K562 (cell line): ENCODE data around the gene NR1D2. TPM values are rescaled to one million over a fixed set of nuclear protein-coding genes. Genes with fewer than 3 reads are reported as not detected.

Experiments
- BRF2 ChIP-seq: IDR thresholded peaks from 3 replicates; pipeline ENCODE4 v1.6.1; 2011; ENCODE audit warnings: borderline replicate concordance, mild to moderate bottlenecking; ENCODE audit not compliant: insufficient read length, insufficient read depth
- GATA2 ChIP-seq: sonication (generic); formaldehyde crosslinking; IDR thresholded peaks from 2 replicates; pipeline ENCODE4 v1.4.0; 2020; ENCODE audit warnings: mild to moderate bottlenecking, missing genetic modification reagents
- GTF2A2 ChIP-seq: IDR thresholded peaks from 2 replicates; pipeline ENCODE4 v1.6.1; 2016; ENCODE audit warnings: mild to moderate bottlenecking, missing genetic modification characterization, missing compliant biosample characterization
- HCFC1 ChIP-seq: IDR thresholded peaks from 2 replicates; pipeline ENCODE4 v1.6.1; 2012; ENCODE audit warnings: low read depth, low read length, improper control_type of control experiment
- HSF4 ChIP-seq: fragments of 250-450 bp; sonication (Bioruptor Pico); IDR thresholded peaks from 2 replicates; pipeline ENCODE4 v2.1.2; 2022; ENCODE audit warnings: mild to moderate bottlenecking, moderate library complexity, borderline replicate concordance
- L3MBTL2 ChIP-seq: fragments of 450-650 bp; IDR thresholded peaks from 2 replicates; pipeline ENCODE4 v1.6.1; 2016; ENCODE audit warnings: mild to moderate bottlenecking, moderate library complexity
- MAFF ChIP-seq: IDR thresholded peaks from 2 replicates; pipeline ENCODE4 v1.6.1; 2012; ENCODE audit warnings: low read length, improper control_type of control experiment
- MCM2 ChIP-seq: fragments of 450-650 bp; IDR thresholded peaks from 2 replicates; pipeline ENCODE4 v1.6.1; 2017; ENCODE audit warnings: low read depth, mild to moderate bottlenecking
- SLC30A9 ChIP-seq: fragments of 250-450 bp; sonication (Bioruptor Pico); IDR thresholded peaks from 2 replicates; pipeline ENCODE4 v1.8.0; 2022; ENCODE audit warnings: mild to moderate bottlenecking, moderate library complexity
- TAL1 ChIP-seq: fragments of 450-650 bp; IDR thresholded peaks from 2 replicates; pipeline ENCODE4 v1.6.1; 2016; ENCODE audit warnings: mild to moderate bottlenecking
- TRIM25 ChIP-seq: fragments of 450-650 bp; IDR thresholded peaks from 2 replicates; pipeline ENCODE4 v1.7.0; 2016; ENCODE audit warnings: borderline replicate concordance
- ZBTB9 ChIP-seq: fragments of 450-650 bp; formaldehyde crosslinking; IDR thresholded peaks from 2 replicates; pipeline ENCODE4 v1.4.0; 2020; ENCODE audit warnings: mild to moderate bottlenecking, moderate library complexity
- ZFP1 ChIP-seq: fragments of 450-650 bp; formaldehyde crosslinking; IDR thresholded peaks from 2 replicates; pipeline ENCODE4 v1.4.0; 2020; ENCODE audit warnings: mild to moderate bottlenecking, mixed read lengths
- ZNF146 ChIP-seq: IDR thresholded peaks from one replicate; pipeline ENCODE4 v1.6.1; 2018; ENCODE audit warnings: missing compliant biosample characterization; ENCODE audit not compliant: unreplicated experiment
- ZNF583 ChIP-seq: fragments of 250-450 bp; sonication (Bioruptor Pico); IDR thresholded peaks from 2 replicates; pipeline ENCODE4 v1.4.0; 2020
- polyA plus RNA-seq, 8 experiments: library from polyadenylated mRNA; depleted of rRNA in 4 of 8; stranded (reverse) in 5 of 8; unstranded in 3 of 8; fragments of >200 nt; fragmentation: Nextera tagmentation in 2 of 8; fragmentation: Illumina TruSeq in 1 of 8; extraction: Ambion mirVana in 2 of 8; extraction: Trizol in 1 of 8; gene quantifications; 2 replicates each; pipeline versions ENCODE4 v1.2.1 to v1.2.3, GENCODE V29; 2011 to 2014; ENCODE audit warnings: inconsistent platforms in 1 of 8, missing spikeins in 1 of 8
- total RNA-seq, 7 experiments: library from RNA; depleted of rRNA in 6 of 7; stranded (reverse); fragments of >200 nt in 6 of 7; fragmentation: Illumina TruSeq in 2 of 7; extraction: Trizol in 2 of 7; gene quantifications; 2 replicates each; pipeline versions ENCODE4 v1.2.1 to v1.2.3, GENCODE V29; 2011 to 2021; ENCODE audit warnings: low replicate concordance in 1 of 7
- TF ChIP-seq, protein P1 (sequence below): fragments of 250-450 bp; sonication (Bioruptor Pico); IDR thresholded peaks from 2 replicates; pipeline ENCODE4 v1.8.0; 2022; ENCODE audit warnings: inconsistent platforms
- TF ChIP-seq, protein P2 (sequence below): fragments of 200-800 bp; sonication (Bioruptor generic); IDR thresholded peaks from 2 replicates; pipeline ENCODE4 v1.6.1; 2016; ENCODE audit warnings: missing genetic modification characterization, missing compliant biosample characterization

NR1D2 gene
- total and polyA plus RNA-seq, 9 of the 15 experiments (the other 6 are each of a cell fraction or from before 2014, with no cell fraction given) = 1.2 to 5.5 (median 2.9) TPM

GRCh38 chr3:23944861-23945662 lies at the start of gene NR1D2 (continued):
- no peak for TF ChIP-seq GATA2
- no peak for TF ChIP-seq L3MBTL2
- TF ChIP-seq, protein P1, sequence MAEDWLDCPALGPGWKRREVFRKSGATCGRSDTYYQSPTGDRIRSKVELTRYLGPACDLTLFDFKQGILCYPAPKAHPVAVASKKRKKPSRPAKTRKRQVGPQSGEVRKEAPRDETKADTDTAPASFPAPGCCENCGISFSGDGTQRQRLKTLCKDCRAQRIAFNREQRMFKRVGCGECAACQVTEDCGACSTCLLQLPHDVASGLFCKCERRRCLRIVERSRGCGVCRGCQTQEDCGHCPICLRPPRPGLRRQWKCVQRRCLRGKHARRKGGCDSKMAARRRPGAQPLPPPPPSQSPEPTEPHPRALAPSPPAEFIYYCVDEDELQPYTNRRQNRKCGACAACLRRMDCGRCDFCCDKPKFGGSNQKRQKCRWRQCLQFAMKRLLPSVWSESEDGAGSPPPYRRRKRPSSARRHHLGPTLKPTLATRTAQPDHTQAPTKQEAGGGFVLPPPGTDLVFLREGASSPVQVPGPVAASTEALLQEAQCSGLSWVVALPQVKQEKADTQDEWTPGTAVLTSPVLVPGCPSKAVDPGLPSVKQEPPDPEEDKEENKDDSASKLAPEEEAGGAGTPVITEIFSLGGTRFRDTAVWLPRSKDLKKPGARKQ (CRISPR knock-in tag) = no peak
- TF ChIP-seq HSF4 (CRISPR knock-in tag) = no peak
- TF ChIP-seq ZFP1 = no peak
- TF ChIP-seq TRIM25 = peak; percentile 85; the same call in 1 of the 2 replicates
- no peak for TF ChIP-seq MCM2
- TF ChIP-seq TAL1 = no peak
- TF ChIP-seq HCFC1 = no peak; the same call in 1 of the 2 replicates
- TF ChIP-seq SLC30A9 = no peak
- TF ChIP-seq ZNF583 (CRISPR knock-in tag) = no peak
- TF ChIP-seq MAFF = no peak
- TF ChIP-seq GTF2A2 = no peak
- no peak for TF ChIP-seq ZBTB9 (CRISPR knock-in tag)
- TF ChIP-seq BRF2 = no peak
- TF ChIP-seq, protein P2, sequence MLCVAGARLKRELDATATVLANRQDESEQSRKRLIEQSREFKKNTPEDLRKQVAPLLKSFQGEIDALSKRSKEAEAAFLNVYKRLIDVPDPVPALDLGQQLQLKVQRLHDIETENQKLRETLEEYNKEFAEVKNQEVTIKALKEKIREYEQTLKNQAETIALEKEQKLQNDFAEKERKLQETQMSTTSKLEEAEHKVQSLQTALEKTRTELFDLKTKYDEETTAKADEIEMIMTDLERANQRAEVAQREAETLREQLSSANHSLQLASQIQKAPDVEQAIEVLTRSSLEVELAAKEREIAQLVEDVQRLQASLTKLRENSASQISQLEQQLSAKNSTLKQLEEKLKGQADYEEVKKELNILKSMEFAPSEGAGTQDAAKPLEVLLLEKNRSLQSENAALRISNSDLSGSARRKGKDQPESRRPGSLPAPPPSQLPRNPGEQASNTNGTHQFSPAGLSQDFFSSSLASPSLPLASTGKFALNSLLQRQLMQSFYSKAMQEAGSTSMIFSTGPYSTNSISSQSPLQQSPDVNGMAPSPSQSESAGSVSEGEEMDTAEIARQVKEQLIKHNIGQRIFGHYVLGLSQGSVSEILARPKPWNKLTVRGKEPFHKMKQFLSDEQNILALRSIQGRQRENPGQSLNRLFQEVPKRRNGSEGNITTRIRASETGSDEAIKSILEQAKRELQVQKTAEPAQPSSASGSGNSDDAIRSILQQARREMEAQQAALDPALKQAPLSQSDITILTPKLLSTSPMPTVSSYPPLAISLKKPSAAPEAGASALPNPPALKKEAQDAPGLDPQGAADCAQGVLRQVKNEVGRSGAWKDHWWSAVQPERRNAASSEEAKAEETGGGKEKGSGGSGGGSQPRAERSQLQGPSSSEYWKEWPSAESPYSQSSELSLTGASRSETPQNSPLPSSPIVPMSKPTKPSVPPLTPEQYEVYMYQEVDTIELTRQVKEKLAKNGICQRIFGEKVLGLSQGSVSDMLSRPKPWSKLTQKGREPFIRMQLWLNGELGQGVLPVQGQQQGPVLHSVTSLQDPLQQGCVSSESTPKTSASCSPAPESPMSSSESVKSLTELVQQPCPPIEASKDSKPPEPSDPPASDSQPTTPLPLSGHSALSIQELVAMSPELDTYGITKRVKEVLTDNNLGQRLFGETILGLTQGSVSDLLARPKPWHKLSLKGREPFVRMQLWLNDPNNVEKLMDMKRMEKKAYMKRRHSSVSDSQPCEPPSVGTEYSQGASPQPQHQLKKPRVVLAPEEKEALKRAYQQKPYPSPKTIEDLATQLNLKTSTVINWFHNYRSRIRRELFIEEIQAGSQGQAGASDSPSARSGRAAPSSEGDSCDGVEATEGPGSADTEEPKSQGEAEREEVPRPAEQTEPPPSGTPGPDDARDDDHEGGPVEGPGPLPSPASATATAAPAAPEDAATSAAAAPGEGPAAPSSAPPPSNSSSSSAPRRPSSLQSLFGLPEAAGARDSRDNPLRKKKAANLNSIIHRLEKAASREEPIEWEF (CRISPR knock-in tag) = no peak
- no peak for TF ChIP-seq ZNF146 (CRISPR knock-in tag)
